HEK293T (cell line): ENCODE results near the gene WDR53.
A peak's percentile ranks its signal among the peaks of the same experiment; 100 is the strongest.
"Not testable (repeated sequence)": the region's sequence is repeated elsewhere in the genome, so short reads cannot be mapped to it uniquely, and the experiment has no call there.

Experiments
- CTCF ChIA-PET: fragments of 350-600 bp; formaldehyde crosslinking; extraction: SDS; loops from one replicate; lab custom pipeline; 2021; ENCODE audit warnings: antibody characterized with exemption, inconsistent platforms; lab: Yijun Ruan, JAX
- POLR2A ChIA-PET: fragments of 350-600 bp; formaldehyde crosslinking; extraction: SDS; loops from one replicate; lab custom pipeline; 2020; ENCODE audit warnings: antibody characterized with exemption, inconsistent platforms; lab: Yijun Ruan, JAX
- DNase-seq: peaks from one replicate; pipeline ENCODE4 v3.0.0; 2012; ENCODE audit warnings: mixed read lengths; ENCODE audit errors: extremely low spot score
- ARNT ChIP-seq: fragments of 450-650 bp; IDR thresholded peaks from 2 replicates; pipeline ENCODE4 v1.6.1; 2017; ENCODE audit warnings: mild to moderate bottlenecking
- BHLHE40 ChIP-seq: fragments of 450-650 bp; IDR thresholded peaks from 2 replicates; pipeline ENCODE4 v1.6.1; 2016; ENCODE audit warnings: mild to moderate bottlenecking, moderate library complexity, borderline replicate concordance
- CTBP1 ChIP-seq: fragments of 450-650 bp; IDR thresholded peaks from 2 replicates; pipeline ENCODE4 v1.6.1; 2016; ENCODE audit warnings: borderline replicate concordance
- ELF4 ChIP-seq: fragments of 450-650 bp; IDR thresholded peaks from 2 replicates; pipeline ENCODE4 v1.6.1; 2017; ENCODE audit warnings: antibody characterized with exemption
- FOXA1 ChIP-seq: fragments of 450-650 bp; IDR thresholded peaks from 2 replicates; pipeline ENCODE4 v1.6.1; 2016; ENCODE audit warnings: mild to moderate bottlenecking
- FOXK2 ChIP-seq: fragments of 450-650 bp; IDR thresholded peaks from 2 replicates; pipeline ENCODE4 v1.6.1; 2016; ENCODE audit warnings: mild to moderate bottlenecking
- FOXM1 ChIP-seq: fragments of 450-650 bp; IDR thresholded peaks from 2 replicates; pipeline ENCODE4 v1.6.1; 2017; ENCODE audit warnings: mild to moderate bottlenecking, borderline replicate concordance
- HDGF ChIP-seq: fragments of 450-650 bp; IDR thresholded peaks from 2 replicates; pipeline ENCODE4 v1.6.1; 2017; ENCODE audit warnings: antibody characterized with exemption, borderline replicate concordance
- L3MBTL2 ChIP-seq: fragments of 450-650 bp; conservative IDR thresholded peaks from 2 replicates; pipeline ENCODE4 v1.6.1; 2016; ENCODE audit warnings: mild to moderate bottlenecking
- LEF1 ChIP-seq: fragments of 450-650 bp; IDR thresholded peaks from 2 replicates; pipeline ENCODE4 v1.6.1; 2017; ENCODE audit warnings: mild to moderate bottlenecking, borderline replicate concordance
- NFRKB ChIP-seq: fragments of 450-650 bp; IDR thresholded peaks from 2 replicates; pipeline ENCODE4 v1.6.1; 2016; ENCODE audit warnings: mild to moderate bottlenecking, moderate library complexity
- PKNOX1 ChIP-seq: fragments of 450-650 bp; IDR thresholded peaks from 2 replicates; pipeline ENCODE4 v1.6.1; 2016
- SP1 ChIP-seq: fragments of 450-650 bp; IDR thresholded peaks from 2 replicates; pipeline ENCODE4 v1.6.1; 2017
- SUZ12 ChIP-seq: fragments of 450-650 bp; IDR thresholded peaks from 2 replicates; pipeline ENCODE4 v1.6.1; 2016; ENCODE audit warnings: mild to moderate bottlenecking
- TARDBP ChIP-seq: fragments of 450-650 bp; IDR thresholded peaks from 2 replicates; pipeline ENCODE4 v1.6.1; 2016
- ZNF384 ChIP-seq: fragments of 450-650 bp; IDR thresholded peaks from 2 replicates; pipeline ENCODE4 v1.6.1; 2016

Gene WDR53

DNA sequence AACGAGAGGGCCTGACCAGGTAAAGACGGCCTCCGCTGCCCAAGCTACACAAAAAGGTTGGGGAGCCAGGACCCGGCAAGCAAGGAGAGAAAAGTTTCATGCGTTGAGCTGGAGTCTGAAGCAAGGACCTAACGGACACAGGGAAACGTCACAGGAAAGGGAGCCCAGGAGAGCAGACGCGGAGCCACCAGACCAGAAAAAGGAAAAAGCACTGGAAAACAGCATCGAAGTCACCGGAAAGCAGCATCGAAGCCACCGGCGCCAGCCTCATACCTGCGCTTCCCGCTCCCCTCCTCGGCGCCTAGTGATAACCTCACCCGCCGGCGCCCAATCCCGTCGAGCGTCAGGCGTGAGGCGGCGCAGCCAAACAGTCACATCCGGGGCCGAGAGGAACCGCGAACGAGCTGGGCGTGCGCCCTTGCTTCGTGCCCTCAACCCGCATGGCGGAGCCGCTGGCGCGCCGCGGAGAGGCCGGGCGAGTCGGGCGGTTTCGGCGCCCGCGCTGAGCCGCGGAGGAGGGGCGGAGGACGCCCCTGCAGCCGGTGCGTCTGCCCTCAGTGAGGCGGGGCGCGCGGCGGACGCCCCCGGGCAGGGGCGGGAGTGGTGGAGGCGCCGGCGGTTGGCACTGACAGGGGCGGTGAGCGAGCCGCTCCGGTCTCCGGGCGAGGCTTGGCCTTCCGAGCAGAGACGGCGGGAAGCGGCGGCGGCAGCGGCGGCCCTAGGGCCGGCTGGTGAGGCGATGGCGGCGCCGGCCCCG is at the start of gene WDR53, which contains the start of gene FBXO45:
Gene WDR53 (minus strand): TSS at position 309 of the 757 bp plus-strand sequence. CDS start 7,079 bp downstream, outside the sequence.
Gene FBXO45 (plus strand): TSS at position 415 of the 757 bp plus-strand sequence. CDS start 325 bp downstream, at position 740.
- POLR2A ChIA-PET, result interaction anchor here (0.5 to 2.1 kb wide), 10 partner anchors 11 to 490 kb away, joined by 3 to 8 read pairs (median 3); partner anchors contain the start of gene NCBP2
- peak; percentile 86 for DNase-seq
- TF ChIP-seq ELF4, result peak; percentile 28; the same call in 1 of the 2 replicates
- TF ChIP-seq SUZ12, result no peak
- peak; percentile 94 for TF ChIP-seq L3MBTL2
- CTCF ChIA-PET, result no interaction called here

DNA sequence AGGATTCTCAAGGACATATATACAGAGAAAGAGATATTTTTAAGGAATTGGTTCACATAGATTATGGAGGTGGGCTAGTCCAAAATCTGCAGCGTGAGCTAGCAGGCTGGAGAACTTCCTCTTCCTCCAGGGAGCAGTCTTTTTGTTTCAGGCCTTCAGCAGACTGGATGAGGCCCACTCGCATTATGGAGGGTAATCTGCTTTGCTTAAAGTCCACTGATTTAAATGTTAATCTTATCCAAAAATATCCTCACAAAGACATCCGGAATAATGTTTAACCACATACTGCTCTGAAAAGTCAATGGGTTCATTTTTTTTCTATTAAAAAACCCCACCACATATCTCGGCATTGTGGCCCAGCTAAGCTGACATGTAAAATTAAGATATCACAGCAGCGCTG is 48.9 kb upstream of the WDR53 start:
- TF ChIP-seq LEF1, result no peak
- no peak for TF ChIP-seq FOXK2
- no peak for TF ChIP-seq CTBP1
- TF ChIP-seq HDGF, result no peak
- no peak for TF ChIP-seq TARDBP
- no peak for TF ChIP-seq NFRKB
- no peak for TF ChIP-seq BHLHE40
- no peak for TF ChIP-seq SP1
- TF ChIP-seq ELF4, result no peak
- no peak for TF ChIP-seq ZNF384
- no peak for TF ChIP-seq FOXA1
- no peak for TF ChIP-seq L3MBTL2
- TF ChIP-seq FOXM1, result no peak
- no peak for TF ChIP-seq SUZ12
- no peak for TF ChIP-seq ARNT
- TF ChIP-seq PKNOX1, result no peak
- POLR2A ChIA-PET, result no interaction called here
- DNase-seq, result no peak
- CTCF ChIA-PET, result interaction anchor here (0.6 kb wide), 1 partner anchor 159 kb away, joined by 4 read pairs; no protein-coding TSS in a partner anchor

- POLR2A ChIA-PET, DNase-seq, CTCF ChIA-PET: not testable (repeated sequence)
Measured at GRCh38 chr3:196615234-196615633, 46.9 kb upstream of the WDR53 start.

GRCh38 chr3:196611761-196612483 is 43.6 kb upstream of the WDR53 start:
- no peak for DNase-seq
- ChIA-PET POLR2A (interaction anchor here (0.7 to 0.9 kb wide), 3 partner anchors 20 to 43 kb away, joined by 3 read pairs; partner anchors contain the start of genes FBXO45 and WDR53), CTCF (no interaction called here)
- TF ChIP-seq LEF1 (no peak), SUZ12 (no peak), CTBP1 (no peak), NFRKB (no peak), ELF4 (no peak), BHLHE40 (no peak), HDGF (no peak), ZNF384 (no peak), PKNOX1 (no peak), FOXM1 (no peak), TARDBP (no peak), FOXA1 (no peak), L3MBTL2 (no peak), SP1 (no peak), ARNT (no peak), FOXK2 (no peak)

GRCh38 chr3:196609805-196610515 is 41.6 kb upstream of the WDR53 start:
- CTCF ChIA-PET, result interaction anchor here (0.5 to 1.8 kb wide), 10 partner anchors 12 to 99 kb away, joined by 3 to 7 read pairs (median 4); no protein-coding TSS in a partner anchor
- TF ChIP-seq L3MBTL2 (no peak), FOXM1 (no peak), FOXA1 (no peak), SP1 (no peak), PKNOX1 (no peak)
- no peak for DNase-seq
- POLR2A ChIA-PET, result interaction anchor here (1.6 kb wide), 1 partner anchor 22 kb away, joined by 8 read pairs; no protein-coding TSS in a partner anchor

- TF ChIP-seq HDGF, result no peak
- no peak for TF ChIP-seq CTBP1
- TF ChIP-seq SUZ12, result no peak
- no peak for TF ChIP-seq TARDBP
- TF ChIP-seq ARNT, result no peak
- ChIA-PET CTCF (interaction anchor here (0.5 to 1.8 kb wide), 10 partner anchors 13 to 100 kb away, joined by 3 to 7 read pairs (median 4); no protein-coding TSS in a partner anchor), POLR2A (interaction anchor here (1.6 kb wide), 1 partner anchor 23 kb away, joined by 8 read pairs; no protein-coding TSS in a partner anchor)
- DNase-seq, result peak; percentile 79
Measured at GRCh38 chr3:196609343-196609775, 41.0 kb upstream of the WDR53 start.
